GM19240 (cell line): ENCODE data around the gene PDPK1.
A peak's percentile ranks its signal among the peaks of the same experiment; 100 is the strongest.

Experiments
- DNase-seq: peaks from one replicate; pipeline ENCODE4 v3.0.0; 2011; ENCODE audit warnings: low spot score; ENCODE audit not compliant: insufficient read length

PDPK1 gene

DNA sequence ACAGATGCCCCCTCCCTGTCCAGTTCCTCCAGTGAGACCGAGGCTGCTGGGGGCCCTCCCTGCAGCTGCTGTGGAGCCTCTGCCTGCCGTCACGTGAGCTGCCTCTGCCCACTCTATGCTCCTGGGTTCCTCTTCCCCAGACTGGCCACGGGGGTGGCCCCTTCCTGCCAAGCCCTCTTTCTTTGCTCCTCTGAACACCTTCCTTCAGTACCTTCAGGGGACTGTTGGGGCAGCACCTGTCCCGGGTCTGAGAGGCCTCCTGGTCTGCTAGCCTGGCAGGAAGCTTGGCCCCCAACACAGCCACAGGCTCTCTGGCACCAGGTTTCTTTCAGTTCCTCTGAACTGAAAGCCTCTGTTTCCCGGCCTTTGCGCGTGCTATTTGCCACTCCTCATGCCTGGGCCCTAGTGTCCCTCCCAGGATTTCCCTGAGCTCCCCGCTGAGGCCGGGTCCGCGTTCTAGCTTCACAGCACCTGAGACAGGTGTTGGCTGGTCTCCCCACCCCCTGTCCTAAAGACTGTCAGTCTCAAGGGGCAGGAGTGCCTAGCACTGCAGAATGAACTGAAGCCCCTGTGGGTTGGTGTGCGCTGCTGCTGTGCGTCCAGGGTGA is 30.7 kb upstream of the PDPK1 start:
- DNase-seq: peak; percentile 68

GRCh38 chr16:2507665-2508064 is 30.2 kb upstream of the PDPK1 start:
- DNase-seq: no peak

GRCh38 chr16:2508722-2509400 is 29.0 kb upstream of the PDPK1 start:
- DNase-seq: no peak

DNA sequence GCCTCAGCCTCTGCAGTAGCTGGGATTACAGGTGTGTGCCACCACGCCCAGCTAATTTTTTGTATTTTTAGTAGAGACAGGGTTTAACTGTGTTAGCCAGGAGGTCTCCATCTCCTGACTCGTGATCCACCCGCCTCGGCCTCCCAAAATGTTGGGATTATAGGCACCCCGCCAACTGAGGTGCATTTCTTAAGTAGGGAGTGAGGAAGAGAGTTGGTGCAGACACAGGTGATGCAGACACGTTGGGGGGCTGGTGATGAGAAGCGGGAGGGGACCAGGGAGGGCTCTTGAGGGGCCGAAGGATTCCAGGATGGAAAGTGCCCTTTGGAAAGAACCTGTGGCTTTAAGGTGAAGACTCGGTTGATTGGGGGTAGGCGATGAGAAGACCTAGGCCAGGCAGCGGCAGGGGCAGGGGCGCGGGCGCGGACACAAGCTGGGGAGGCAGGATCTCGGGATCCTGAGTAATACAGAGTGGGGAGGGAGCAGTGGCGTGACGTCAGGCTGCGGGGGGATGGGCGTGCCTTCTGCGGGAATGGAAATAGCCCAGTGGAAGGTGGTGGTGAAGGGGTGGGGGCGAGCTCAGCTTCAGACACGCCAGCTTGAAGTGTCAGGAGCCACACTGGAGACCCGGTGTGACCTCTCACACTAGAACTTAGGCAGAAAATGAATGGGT is 26.6 kb upstream of the PDPK1 start:
- no peak for DNase-seq

- no peak for DNase-seq
Measured at GRCh38 chr16:2511996-2512734, 25.7 kb upstream of the PDPK1 start.

DNA sequence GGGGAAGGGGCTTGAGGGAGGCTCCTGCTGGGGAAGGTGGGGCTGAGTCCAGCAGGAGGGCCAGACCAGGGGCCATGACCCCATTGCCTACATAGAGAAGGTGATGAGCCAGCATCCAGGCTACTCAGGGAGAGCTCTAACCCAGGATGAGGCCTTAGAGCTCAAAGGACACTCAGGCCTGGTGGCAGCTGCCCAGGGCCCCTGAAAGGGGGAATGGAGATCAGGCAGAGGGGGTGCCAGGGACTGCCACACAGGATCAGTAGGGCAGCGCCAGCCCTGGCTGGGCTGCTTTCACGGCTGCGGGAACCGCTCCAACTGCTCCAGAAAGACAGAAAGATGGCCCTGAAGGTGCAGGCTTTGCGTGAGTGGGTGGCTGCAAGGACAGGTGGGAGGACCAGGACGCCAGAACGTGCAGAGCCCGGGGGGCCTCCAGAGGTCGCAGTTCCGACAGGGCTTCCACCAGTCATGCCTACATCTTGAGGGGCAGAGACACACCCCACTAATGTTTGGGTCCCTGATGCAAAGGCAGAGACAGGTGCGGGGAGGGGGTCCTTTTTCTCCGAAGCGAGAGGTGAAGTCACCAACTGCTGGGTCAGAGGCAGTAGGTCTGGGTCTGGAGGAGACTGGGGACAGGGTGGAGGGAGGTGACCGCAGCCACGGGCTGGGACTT is 25.0 kb upstream of the PDPK1 start:
- DNase-seq: no peak

GRCh38 chr16:2513405-2514332 is 24.2 kb upstream of the PDPK1 start, which contains the start of gene ATP6V0C:
TSS of gene ATP6V0C (plus strand) at chr16:2513952. CDS start at chr16:2514104, 152 bp downstream.
- peak; percentile 81 for DNase-seq

GRCh38 chr16:2514333-2515179 is 23.3 kb upstream of the PDPK1 start:
- no peak for DNase-seq

GRCh38 chr16:2515180-2515851 is 22.5 kb upstream of the PDPK1 start:
- DNase-seq: no peak

GRCh38 chr16:2516391-2517240 is 21.2 kb upstream of the PDPK1 start:
- DNase-seq: no peak

DNA sequence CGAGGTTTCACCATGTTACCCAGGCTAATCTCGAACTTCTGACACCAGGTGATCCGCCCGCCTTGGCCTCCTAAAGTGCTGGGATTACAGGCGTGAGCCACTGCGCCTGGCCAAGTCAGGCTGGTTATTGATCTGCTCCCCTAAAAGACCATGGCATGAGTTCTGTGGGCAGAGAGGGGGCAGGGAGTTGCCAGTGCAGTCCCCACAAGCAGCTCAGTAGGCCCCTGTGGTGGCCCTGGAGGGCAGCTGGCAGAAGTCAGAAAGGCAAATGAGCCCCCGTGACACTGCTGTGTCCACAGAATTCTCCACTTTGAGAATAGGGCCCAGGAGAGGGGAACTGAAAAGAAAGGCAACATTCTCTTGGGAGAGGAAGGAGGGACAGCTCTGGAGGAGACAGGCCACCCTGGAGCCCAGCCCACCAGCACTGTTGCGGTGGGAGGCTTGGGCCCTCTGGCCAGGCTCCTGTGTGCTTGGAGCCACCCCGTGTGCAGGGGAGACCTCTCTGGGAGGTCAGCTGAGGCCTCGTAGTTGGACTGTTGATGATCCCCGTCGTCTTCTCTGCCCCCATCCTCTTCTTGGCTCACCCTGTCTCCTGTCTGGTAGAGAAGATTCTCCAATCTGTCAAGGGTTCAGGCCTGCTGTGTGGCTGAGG is 19.7 kb upstream of the PDPK1 start:
- DNase-seq: no peak

DNA sequence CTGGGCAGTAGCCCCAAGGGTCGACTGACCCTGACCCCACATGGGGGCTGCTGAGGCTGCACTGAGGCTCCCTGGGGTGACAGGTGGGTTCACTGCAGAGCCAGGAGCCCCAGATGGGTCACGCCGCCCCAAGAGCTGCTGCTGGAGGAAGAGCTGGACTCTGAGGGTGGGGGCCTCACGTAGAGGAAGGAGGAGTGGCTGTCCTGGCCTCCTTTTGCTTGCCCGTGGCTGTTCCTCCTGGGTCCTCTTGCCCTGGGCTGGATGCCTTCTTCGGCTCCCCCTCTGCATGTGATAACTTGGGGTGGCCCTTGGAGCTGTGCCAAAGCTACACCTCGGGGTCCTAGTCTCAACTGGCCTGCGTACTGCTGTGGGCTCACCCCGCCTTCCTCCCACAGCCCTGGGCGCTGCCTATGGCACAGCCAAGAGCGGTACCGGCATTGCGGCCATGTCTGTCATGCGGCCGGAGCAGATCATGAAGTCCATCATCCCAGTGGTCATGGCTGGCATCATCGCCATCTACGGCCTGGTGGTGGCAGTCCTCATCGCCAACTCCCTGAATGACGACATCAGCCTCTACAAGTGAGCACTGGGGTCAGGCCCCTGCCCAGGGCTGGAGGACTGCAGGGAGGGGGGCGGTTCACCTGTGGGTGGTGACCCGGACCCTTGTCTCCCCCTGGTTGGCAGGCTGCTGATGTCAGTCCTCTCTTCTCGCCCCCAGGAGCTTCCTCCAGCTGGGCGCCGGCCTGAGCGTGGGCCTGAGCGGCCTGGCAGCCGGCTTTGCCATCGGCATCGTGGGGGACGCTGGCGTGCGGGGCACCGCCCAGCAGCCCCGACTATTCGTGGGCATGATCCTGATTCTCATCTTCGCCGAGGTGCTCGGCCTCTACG is 18.8 kb upstream of the PDPK1 start:
- no peak for DNase-seq

DNA sequence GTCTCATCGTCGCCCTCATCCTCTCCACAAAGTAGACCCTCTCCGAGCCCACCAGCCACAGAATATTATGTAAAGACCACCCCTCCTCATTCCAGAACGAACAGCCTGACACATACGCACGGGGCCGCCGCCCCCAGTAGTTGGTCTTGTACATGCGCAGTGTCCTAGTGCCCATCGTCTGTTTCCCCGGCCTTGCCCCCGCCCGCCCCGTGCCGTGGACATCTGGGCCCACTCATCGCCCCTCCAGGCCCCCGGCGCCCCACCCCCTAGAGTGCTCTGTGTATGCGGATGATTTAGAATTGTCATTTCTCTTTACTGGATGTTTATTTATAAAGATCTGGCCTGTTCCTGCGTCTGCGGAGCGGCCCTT is 18.1 kb upstream of the PDPK1 start:
- DNase-seq: no peak

DNA sequence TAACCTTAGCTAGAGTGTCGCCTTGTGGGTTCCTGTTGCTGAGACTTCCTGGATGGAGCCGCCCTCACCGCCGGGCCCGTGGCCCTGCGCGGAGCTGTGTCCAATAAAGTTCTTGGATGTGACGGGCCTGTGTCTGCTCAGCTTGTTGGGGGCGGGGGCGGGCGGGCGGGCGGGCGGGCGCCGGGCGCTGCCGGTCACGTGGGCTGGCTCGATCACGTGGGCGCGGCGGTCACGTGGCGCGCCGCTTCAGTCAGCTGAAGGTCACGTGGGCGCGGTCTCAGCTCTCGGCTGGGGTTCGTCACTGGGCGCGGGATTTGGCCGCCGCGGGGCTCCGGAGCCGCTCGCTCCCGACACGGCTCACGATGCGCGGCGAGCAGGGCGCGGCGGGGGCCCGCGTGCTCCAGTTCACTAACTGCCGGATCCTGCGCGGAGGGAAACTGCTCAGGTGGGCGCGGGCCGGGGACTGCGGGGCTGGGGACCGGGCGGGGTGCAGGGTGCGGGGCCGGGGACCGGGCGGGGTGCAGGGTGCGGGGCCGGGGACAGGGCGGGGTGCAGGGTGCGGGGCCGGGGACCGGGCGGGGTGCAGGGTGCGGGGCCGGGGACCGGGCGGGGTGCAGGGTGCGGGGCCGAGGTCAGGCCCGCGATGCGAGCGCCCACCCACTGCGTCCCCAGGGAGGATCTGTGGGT is 17.6 kb upstream of the PDPK1 start, which contains the start of gene AMDHD2:
TSS of gene AMDHD2 (plus strand) at position 275 of the 687 bp plus-strand sequence. CDS start at position 363, 88 bp downstream.
- peak; percentile 95 for DNase-seq

- no peak for DNase-seq
Measured at GRCh38 chr16:2520784-2521531, 16.9 kb upstream of the PDPK1 start.
